ENCODE results near the gene MTCL1.

DNA sequence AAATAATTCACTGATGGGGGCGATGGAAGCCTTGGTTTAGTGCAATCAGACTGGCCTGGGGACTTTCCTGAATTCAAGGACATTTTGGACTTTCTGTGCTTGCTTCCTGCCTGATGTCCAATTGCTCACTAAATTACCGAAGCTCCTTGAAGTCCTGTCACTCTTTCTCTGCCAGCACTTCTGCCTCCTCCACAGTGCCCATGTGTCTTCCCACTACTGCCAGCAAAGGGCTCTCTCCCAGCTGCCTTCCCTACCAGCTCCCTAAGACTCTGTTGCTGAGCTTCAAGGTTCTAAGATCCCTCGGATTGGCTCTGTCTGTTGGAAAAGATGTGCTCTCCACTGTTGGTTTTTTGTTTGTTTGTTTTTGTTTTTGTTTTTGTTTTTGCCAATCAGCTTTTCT, 158.1 kb downstream of the MTCL1 start:
- TF ChIP-seq, protein P1, sequence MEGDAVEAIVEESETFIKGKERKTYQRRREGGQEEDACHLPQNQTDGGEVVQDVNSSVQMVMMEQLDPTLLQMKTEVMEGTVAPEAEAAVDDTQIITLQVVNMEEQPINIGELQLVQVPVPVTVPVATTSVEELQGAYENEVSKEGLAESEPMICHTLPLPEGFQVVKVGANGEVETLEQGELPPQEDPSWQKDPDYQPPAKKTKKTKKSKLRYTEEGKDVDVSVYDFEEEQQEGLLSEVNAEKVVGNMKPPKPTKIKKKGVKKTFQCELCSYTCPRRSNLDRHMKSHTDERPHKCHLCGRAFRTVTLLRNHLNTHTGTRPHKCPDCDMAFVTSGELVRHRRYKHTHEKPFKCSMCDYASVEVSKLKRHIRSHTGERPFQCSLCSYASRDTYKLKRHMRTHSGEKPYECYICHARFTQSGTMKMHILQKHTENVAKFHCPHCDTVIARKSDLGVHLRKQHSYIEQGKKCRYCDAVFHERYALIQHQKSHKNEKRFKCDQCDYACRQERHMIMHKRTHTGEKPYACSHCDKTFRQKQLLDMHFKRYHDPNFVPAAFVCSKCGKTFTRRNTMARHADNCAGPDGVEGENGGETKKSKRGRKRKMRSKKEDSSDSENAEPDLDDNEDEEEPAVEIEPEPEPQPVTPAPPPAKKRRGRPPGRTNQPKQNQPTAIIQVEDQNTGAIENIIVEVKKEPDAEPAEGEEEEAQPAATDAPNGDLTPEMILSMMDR (conservative IDR thresholded peaks at IDR 0.05), result no peak
- TF ChIP-seq ZFX (IDR thresholded peaks at IDR 0.05), result no peak
